ENCODE measurements around the gene OR2J2. TPM values are rescaled to one million over a fixed set of nuclear protein-coding genes. Genes with fewer than 3 reads are reported as not detected.

OR2J2 gene
- total and polyA plus RNA-seq, 5 donors: not detected

Other genes starting within 250 kb of the OR2J2 start
- gene TRIM27, start 246.9 kb upstream of the OR2J2 start, total RNA-seq: 10 to 100 TPM; 17.9 to 23.1 (median 22.0) TPM
- 16.8 TPM for gene TRIM27, start 246.9 kb upstream of the OR2J2 start, polyA plus RNA-seq
- gene ZNF311, start 165.6 kb upstream of the OR2J2 start, total RNA-seq: under 1 TPM; 0.36 to 0.62 (median 0.51) TPM
- 0.63 TPM for gene ZNF311, start 165.6 kb upstream of the OR2J2 start, polyA plus RNA-seq
- gene OR2W1, start 125.7 kb upstream of the OR2J2 start, total RNA-seq: not detected
- not detected for gene OR2W1, start 125.7 kb upstream of the OR2J2 start, polyA plus RNA-seq
- gene OR2B3, start 83.6 kb upstream of the OR2J2 start, total RNA-seq: not detected
- gene OR2B3, start 83.6 kb upstream of the OR2J2 start, polyA plus RNA-seq: not detected
- gene OR2J1, start 71.4 kb upstream of the OR2J2 start, total RNA-seq: not detected
- not detected for gene OR2J1, start 71.4 kb upstream of the OR2J2 start, polyA plus RNA-seq
- gene OR2J3, start 62.8 kb upstream of the OR2J2 start, total RNA-seq: not detected
- not detected for gene OR2J3, start 62.8 kb upstream of the OR2J2 start, polyA plus RNA-seq
- not detected for gene OR14J1, start 130.8 kb downstream of the OR2J2 start, total RNA-seq
- gene OR14J1, start 130.8 kb downstream of the OR2J2 start, polyA plus RNA-seq: not detected
- gene OR5V1, start 198.0 kb downstream of the OR2J2 start, total RNA-seq: not detected
- not detected for gene OR5V1, start 198.0 kb downstream of the OR2J2 start, polyA plus RNA-seq
- gene OR12D3, start 204.4 kb downstream of the OR2J2 start, total RNA-seq: not detected
- gene OR12D3, start 204.4 kb downstream of the OR2J2 start, polyA plus RNA-seq: not detected
- not detected for gene OR12D2, start 224.7 kb downstream of the OR2J2 start, total RNA-seq
- not detected for gene OR12D2, start 224.7 kb downstream of the OR2J2 start, polyA plus RNA-seq
- gene OR12D1, start 244.0 kb downstream of the OR2J2 start, total RNA-seq: not detected
- gene OR12D1, start 244.0 kb downstream of the OR2J2 start, polyA plus RNA-seq: not detected